SU-DHL-6 (cell line): ENCODE data around the gene REEP3.

Experiments
- EZH2phosphoT487 ChIP-seq: fragments of 200-600 bp; sonication (generic), shearing (Covaris generic); conservative IDR thresholded peaks from 2 replicates; pipeline ENCODE4 v1.6.1; 2018; ENCODE audit warnings: mild to moderate bottlenecking, antibody characterized with exemption, low read length, moderate library complexity, mixed read lengths
- TF ChIP-seq, protein P1 (sequence below): fragments of 200-600 bp; sonication (generic); IDR thresholded peaks from one replicate; pipeline ENCODE4 v1.5.1; 2017; ENCODE audit warnings: antibody characterized with exemption, mild to moderate bottlenecking, low read length, moderate library complexity; ENCODE audit not compliant: insufficient read depth, poor library complexity, severe bottlenecking

DNA sequence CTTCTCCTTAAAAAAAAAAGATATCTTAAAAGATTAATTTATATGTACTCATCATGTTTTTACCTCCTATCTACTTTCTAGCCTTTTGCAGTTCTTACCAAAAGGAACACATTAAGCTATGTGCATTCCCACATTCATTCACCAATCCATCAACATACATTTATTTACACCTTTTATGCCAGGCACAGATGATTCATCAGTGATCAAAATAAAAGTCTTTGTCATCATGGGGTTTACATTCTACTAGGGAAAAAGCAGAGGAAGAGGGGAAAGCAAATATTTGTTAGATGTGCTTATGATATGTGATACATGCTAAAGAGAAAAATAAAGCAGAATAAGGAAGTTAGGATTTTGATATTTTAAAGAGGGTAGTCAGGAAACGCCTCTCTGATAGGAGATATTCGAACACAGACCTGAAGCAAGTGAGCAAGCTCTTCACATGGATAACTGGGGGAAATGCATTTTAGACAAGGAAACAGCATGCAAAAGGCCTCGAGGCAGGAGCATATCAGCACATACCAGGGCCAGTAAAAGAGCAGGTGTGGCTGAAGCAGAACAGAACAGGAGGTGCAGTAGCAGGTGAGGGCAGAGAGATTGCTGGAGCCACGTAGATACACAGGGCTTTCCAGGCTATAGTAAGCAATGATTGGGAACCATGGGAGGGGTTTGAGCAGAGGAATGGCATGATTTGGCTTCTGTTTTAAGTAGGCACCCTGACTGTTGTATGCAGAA lies 67.4 kb downstream of the REEP3 start:
- TF ChIP-seq, protein P1, sequence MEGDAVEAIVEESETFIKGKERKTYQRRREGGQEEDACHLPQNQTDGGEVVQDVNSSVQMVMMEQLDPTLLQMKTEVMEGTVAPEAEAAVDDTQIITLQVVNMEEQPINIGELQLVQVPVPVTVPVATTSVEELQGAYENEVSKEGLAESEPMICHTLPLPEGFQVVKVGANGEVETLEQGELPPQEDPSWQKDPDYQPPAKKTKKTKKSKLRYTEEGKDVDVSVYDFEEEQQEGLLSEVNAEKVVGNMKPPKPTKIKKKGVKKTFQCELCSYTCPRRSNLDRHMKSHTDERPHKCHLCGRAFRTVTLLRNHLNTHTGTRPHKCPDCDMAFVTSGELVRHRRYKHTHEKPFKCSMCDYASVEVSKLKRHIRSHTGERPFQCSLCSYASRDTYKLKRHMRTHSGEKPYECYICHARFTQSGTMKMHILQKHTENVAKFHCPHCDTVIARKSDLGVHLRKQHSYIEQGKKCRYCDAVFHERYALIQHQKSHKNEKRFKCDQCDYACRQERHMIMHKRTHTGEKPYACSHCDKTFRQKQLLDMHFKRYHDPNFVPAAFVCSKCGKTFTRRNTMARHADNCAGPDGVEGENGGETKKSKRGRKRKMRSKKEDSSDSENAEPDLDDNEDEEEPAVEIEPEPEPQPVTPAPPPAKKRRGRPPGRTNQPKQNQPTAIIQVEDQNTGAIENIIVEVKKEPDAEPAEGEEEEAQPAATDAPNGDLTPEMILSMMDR, result no peak
- TF ChIP-seq EZH2phosphoT487, result no peak
